ENCODE data around the gene POLR1F.
"Not testable (repeated sequence)": the region's sequence is repeated elsewhere in the genome, so short reads cannot be mapped to it uniquely, and the experiment has no call there.

POLR1F gene, protein sequence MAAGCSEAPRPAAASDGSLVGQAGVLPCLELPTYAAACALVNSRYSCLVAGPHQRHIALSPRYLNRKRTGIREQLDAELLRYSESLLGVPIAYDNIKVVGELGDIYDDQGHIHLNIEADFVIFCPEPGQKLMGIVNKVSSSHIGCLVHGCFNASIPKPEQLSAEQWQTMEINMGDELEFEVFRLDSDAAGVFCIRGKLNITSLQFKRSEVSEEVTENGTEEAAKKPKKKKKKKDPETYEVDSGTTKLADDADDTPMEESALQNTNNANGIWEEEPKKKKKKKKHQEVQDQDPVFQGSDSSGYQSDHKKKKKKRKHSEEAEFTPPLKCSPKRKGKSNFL

DNA sequence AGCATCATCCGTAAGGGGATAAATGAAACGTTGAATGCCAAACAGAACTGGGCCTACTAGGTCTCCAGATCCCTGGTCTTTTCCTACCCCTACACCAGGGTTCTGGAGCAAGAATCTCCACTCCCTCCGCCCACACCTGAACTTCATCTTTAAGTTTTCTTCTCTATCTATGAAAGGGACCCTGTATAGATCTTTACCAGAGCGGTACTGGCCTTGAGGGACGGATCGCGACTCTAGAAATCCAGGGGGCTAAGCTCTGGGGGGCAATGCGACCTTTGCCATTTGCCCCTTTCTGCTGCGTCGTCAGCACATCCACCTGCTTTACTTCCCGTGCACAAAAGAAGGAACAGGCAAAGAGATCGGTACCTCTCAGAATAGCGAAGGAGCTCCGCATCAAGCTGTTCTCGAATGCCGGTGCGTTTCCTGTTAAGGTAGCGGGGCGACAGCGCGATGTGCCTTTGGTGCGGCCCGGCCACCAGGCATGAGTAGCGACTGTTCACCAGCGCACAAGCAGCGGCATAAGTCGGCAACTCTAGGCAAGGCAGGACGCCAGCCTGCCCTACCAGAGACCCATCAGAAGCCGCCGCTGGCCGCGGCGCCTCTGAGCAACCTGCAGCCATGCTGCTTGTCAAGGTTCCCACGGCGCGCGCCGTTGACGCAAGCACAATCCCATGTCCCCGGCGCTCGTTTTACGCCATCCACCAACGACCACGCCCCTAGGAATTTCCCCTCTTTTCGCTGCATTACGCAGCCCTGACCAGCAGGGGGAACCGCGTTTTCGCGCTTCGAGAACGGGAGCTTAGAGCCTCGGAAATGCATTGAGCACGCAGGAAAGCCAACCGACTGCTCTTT is at the start of gene POLR1F:
TSS of gene POLR1F (minus strand) at position 641 of the 852 bp plus-strand sequence. CDS start at position 620, 21 bp downstream.
- DNase-seq = peak; percentile 92

DNA sequence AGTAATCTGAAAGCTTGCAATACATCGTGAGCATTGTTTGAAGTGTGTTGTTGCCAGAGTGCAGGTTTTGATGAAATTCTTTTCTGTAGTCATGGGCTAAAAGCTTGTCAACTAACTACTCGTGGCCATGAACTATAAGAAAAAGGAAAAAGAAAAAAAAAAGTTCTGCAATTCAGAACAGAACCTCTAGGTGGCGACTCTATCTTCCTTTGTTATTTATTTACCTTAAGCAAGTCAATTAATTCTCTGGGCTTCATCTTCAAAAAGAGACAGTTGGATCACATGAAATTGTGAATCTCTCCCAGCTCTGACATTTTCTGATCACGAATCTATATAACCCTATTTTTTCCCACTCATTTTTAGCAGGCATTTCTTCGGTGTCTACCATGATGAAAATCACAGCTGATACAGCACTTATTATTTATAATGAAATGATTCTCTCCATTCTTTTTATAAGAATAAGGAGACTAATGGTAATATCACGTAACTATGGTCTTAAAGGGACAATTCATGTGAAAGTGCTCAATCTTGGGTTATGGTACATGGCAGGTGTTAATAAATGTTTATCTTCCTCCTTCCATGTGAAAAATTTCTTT is 45.8 kb upstream of the POLR1F start:
- DNase-seq = no peak

- DNase-seq = no peak
Measured at GRCh38 chr7:19752020-19752419, 43.2 kb upstream of the POLR1F start.

DNA sequence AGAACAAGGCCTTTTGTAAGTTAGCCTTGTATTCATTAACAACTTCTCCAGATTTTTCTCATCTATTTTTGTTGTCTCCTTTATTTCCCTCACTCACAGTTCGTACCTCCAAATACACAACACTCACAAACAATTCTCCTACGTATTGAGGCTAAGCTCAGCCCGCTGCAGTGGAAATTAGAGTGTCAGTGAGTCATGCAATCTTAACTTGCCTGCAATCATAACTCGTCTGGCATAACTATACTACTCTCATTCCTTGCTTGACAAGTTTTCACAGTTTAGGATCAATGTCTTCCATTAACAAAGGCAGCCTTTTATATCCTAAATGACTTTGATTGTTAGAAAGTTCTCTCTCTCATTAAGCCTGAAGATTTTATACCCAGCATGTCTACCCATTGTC is 40.8 kb upstream of the POLR1F start:
- no peak for DNase-seq

DNA sequence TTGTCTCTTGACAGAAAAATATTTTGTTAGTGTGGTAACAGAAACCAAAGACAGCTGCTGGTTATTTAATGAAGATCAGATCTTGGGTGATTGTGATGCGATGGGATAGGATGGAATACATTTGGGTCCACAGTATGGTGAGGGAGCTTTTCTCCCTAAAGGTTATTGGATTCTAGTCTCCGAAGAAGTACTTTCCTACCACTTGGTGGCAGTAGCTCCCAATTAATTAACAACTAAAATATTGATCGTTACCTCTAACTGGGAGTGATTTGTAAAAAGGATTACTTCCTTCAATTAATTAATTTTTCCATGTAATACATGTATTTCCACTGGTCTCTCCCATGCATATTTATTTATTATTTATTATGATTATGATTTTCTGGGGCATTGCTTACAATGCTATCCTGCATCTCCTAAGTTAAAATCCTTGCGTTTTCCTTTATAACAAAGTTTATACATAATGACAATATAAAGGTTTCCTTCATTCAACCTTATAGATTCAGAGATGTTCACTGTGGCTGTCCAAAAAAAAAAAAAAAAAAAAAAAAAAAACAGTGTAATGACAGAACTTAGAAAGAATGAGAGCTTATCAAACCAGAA is 39.0 kb upstream of the POLR1F start:
- no peak for DNase-seq

- DNase-seq = no peak
Measured at GRCh38 chr7:19744075-19744474, 35.2 kb upstream of the POLR1F start.

GRCh38 chr7:19728716-19729115 is 19.9 kb upstream of the POLR1F start:
- no peak for DNase-seq

DNA sequence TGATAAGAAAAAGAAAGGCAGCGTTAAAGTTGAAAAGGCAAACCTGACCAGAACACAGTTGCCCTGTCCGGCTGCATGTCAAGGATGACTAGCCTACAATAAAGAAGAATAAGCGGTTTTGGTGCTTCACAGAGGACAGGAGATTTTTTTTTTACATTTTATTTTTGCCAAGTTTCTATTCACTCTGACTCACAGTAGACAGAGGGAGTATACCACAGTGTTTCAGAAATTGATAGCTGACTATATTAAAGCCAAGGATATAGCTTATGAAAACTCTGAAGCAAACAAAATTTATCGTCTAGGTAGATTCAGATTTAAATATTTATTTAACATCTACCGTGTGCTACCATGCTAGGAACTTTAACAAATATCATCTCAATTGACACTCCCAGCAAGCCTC is 16.9 kb upstream of the POLR1F start:
- DNase-seq = no peak

- no peak for DNase-seq
Measured at GRCh38 chr7:19715499-19715898, 6.7 kb upstream of the POLR1F start.

DNA sequence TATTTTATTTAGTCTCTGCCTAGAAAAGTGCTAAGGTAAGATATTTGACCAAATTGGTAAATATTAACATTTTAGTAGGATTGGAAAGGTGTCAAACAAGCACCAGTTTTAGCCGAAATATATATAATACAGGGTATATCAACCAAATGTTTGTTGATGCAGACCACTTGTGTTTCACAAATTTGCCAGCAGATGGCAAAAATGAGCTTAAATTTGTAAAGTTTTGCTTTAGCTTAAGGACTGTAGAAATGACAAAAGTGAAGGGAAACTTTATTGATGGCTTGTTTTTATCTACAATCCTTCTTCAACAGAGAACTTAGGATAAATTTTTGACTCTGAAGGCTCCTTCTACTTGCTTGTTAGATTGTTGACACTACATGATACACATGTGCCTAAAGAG is 4.8 kb upstream of the POLR1F start:
- DNase-seq = peak; percentile 47

DNA sequence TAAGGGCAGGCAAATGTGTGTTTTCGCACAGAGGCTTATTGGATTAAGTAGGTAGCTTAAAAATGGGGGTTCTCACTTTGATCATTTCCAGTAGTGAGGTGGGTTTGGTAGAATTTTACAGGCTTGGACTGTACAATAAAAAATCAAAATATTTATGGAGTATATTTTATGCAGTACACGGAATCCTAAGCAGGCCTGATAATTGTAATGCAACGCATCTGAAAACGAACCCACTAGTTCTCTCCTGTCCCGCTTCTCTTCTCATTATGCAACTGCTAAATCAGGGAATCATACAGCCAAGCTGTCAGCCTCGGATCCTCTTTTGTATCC is 377 bp upstream of the POLR1F start:
- DNase-seq = no peak

GRCh38 chr7:19707240-19707639 is 1.6 kb downstream of the POLR1F start:
- no peak for DNase-seq

- no peak for DNase-seq
Measured at GRCh38 chr7:19705663-19706062, 3.2 kb downstream of the POLR1F start.

DNA sequence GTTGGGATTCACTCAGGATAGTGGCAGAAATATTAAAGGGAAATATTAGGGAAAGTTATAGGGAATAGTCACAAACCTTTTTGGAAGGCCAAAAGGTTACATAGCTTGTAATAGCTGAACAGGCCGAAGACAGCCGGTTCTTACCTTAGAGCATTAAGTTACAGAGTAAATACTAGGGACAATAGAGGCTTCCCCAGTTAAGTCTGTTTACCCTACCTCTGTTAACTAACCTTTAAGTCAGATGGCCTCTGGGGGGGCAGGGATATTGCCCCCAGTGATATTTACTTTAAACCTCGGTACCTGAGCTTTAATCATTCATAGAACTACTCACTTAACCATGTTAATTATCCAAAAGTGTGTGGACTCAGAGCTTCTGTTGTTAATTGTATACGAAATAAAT is 7.4 kb downstream of the POLR1F start:
- no peak for DNase-seq

DNA sequence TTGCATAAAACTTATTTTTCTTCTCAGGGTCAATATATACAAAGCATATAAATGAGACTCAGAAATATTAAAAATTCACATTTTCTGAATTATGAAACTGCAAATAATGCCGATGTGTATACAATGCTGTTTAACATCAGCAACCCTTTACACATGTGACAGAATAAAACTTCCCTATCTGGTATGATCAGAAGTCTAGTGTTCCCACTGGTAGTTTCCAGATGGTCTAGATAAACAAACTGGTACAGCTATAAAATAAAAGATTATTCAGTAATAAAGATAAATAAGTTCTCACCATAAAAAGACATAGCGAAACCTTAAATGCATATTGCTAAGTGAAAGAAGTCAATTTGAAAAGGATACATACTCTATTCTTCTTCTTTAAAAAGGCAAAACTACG is 7.9 kb downstream of the POLR1F start:
- DNase-seq = no peak

DNA sequence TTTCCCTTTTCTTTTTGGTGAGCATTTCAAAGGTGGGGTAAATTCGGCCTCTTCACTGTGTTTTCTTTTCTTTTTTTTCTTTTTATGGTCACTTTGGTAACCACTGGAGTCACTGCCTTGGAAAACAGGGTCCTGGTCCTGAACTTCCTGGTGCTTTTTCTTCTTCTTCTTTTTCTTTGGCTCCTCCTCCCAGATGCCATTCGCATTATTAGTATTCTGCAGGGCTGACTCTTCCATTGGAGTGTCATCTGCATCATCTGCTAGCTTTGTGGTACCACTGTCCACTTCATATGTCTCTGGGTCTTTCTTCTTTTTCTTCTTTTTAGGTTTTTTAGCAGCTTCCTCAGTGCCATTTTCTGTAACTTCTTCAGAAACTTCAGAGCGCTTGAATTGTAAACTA is 10.5 kb downstream of the POLR1F start:
- no peak for DNase-seq

DNA sequence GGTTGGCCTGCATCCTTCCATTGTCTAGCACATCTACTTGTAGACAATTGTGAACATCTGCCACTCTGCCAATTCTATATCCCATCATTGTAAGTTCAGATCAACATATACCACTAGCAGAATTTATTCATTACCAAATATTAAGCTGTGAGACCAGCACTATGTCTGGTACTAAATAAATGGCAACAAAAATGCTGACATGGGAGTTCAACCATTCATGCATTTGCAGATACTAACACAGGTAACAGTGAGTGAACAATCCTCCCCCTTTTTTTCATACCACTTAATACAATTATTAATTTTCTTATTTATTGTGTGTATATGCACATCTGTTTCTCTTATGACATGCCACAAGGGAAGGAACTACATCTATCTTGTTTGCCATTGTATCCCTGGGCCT is 11.9 kb downstream of the POLR1F start:
- DNase-seq = no peak

DNA sequence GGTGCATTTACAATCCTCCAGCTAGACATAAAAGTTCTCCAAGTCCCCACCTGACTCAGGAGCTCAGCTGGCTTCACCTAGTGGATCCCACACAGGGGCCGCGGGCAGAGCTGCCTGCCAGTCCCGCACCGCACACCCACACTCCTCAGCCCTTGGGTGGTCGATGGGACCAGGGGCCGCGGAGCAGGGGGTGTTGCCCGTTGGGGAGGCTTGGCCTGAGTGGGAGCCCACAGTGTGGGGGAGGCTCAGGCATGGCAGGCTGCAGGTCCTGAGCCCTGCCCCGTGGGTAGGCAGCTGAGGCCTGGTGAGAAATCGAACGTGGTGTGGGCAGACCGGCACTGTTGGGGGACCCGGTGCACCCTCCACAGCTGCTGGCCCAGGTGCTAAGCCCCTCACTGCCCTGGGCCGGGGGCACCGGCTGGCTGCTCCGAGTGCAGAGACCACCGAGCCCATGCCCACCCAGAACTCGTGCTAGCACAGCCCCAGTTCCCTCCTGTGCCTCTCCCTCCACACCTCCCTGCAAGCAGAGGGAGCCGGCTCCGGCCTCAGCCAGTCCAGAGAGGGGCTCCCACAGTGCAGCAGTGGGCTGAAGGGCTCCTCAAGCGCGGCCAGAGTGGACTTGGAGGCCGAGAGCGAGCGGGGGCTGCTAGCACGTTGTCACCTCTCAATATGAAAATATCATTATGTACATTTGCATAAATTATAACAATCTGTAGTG is 16.6 kb downstream of the POLR1F start:
- no peak for DNase-seq

DNA sequence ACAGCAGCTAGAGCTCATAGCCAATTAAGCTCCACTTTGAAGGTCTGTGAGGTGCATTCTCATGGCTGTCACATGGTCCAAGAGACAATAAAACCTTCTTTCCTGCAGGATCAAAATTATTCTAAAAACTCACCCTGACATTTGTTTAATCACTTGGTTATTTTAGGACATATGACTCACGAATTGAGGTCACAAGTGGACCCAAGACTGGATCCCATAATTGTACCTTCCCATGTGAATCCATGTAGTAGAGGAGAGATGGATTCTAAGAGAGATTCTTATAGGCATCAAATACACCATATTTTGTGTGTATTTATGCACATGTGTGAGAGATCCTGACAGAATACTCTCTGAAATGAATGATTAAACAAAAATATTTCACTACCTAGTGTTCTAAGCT is 18.1 kb downstream of the POLR1F start:
- DNase-seq = no peak

DNA sequence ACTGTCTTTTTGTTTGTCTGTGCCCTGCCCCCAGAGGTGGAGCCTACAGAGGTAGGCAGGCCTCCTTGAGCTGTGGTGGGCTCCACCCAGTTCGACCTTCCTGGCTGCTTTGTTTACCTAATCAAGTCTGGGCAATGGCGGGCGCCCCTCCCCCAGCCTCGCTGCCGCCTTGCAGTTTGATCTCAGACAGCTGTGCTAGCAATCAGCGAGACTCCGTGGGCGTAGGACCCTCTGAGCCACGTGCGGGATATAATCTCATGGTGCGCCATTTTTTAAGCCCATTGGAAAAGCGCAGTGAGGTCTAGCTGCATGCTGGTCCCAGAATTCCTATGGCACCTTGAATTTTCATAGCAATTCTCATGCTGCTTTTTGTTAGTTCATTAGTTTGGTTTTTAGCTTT is 19.7 kb downstream of the POLR1F start:
- DNase-seq = not testable (repeated sequence)

- no peak for DNase-seq
Measured at GRCh38 chr7:19681596-19681995, 27.2 kb downstream of the POLR1F start.

GRCh38 chr7:19677180-19677579 is 31.7 kb downstream of the POLR1F start:
- no peak for DNase-seq

DNA sequence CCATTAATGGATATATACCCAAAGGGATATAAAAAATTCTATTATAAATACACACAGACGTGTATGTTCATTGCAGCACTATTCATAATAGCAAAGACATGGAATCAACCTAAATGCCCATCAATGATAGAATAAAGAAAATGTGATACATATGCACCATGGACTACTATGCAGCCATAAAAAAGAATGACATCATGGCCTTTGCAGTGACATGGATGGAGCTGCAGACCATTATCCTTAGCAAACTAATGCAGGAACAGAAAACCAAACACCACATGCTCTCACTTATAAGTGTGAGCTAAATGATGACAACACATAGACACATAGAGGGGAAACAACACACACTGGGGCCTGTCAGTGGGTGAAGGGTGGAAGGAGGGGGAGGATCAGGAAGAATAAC is 33.0 kb downstream of the POLR1F start:
- no peak for DNase-seq
